Amygdala (tissue), 56 donors: ENCODE measurements around the gene VOPP1.

ENCODE experiments used
- DNase-seq, 56 donors: peaks; one replicate each; lab custom pipeline; 2025; lab: John Stamatoyannopoulos, UW

Gene VOPP1

GRCh38 chr7:55534916-55535590 lies 37.2 kb downstream of the VOPP1 start:
- DNase-seq = no peak

- DNase-seq = peak in 14 of 56 donors; percentile 6 to 60 (median 25)
These were observed 37.9 kb downstream of the VOPP1 start for GRCh38 chr7:55534262-55534915.

- no peak for DNase-seq
These were observed 38.6 kb downstream of the VOPP1 start for GRCh38 chr7:55533729-55534080.

GRCh38 chr7:55533050-55533728 lies 39.1 kb downstream of the VOPP1 start:
- peak in 5 of 56 donors; percentile 17 to 38 (median 30) for DNase-seq

- no peak for DNase-seq
These were observed 40.0 kb downstream of the VOPP1 start for GRCh38 chr7:55532150-55532917.

- no peak for DNase-seq
These were observed 40.8 kb downstream of the VOPP1 start for GRCh38 chr7:55531536-55531935.

- DNase-seq = no peak
These were observed 45.0 kb downstream of the VOPP1 start for GRCh38 chr7:55527307-55527706.

GRCh38 chr7:55526770-55527169 lies 45.5 kb downstream of the VOPP1 start:
- DNase-seq = peak in 44 of 56 donors; percentile 9 to 77 (median 47)

GRCh38 chr7:55526329-55526728 lies 46.0 kb downstream of the VOPP1 start:
- DNase-seq = peak in 11 of 56 donors; percentile 23 to 74 (median 42)

- peak in 9 of 56 donors; percentile 14 to 50 (median 39) for DNase-seq
These were observed 47.6 kb downstream of the VOPP1 start for GRCh38 chr7:55524558-55525310.

- DNase-seq = no peak
These were observed 48.9 kb downstream of the VOPP1 start for GRCh38 chr7:55523366-55523765.

- no peak for DNase-seq
These were observed 50.1 kb downstream of the VOPP1 start for GRCh38 chr7:55521917-55522902.

GRCh38 chr7:55521512-55521911 lies 50.8 kb downstream of the VOPP1 start:
- DNase-seq = no peak

- DNase-seq = no peak
These were observed 51.7 kb downstream of the VOPP1 start for GRCh38 chr7:55520426-55521140.

GRCh38 chr7:55518836-55519235 lies 53.5 kb downstream of the VOPP1 start:
- DNase-seq = no peak

- no peak for DNase-seq
These were observed 54.2 kb downstream of the VOPP1 start for GRCh38 chr7:55517936-55518689.

GRCh38 chr7:55517191-55517633 lies 55.1 kb downstream of the VOPP1 start:
- no peak for DNase-seq
